Measurements from ENCODE around the gene POU6F2. TPM values are rescaled to one million over a fixed set of nuclear protein-coding genes. Genes with fewer than 3 reads are reported as not detected.

Gene POU6F2
- total RNA-seq, 2 donors from 2014 or later: 0.16 to 0.22 TPM

- no peak for ATAC-seq (replicated peaks)
- Mint-ChIP-seq H3K27ac (no peak overlapping the region), H3K9me3 (peaks cover 3% of the 10 kb centered on the region), H3K4me1 (no peaks in the 10 kb centered on the region), H3K36me3 (ENCODE audit: low read depth) (no peaks in the 10 kb centered on the region), H3K27me3 (peaks cover 12% of the 10 kb centered on the region), H3K4me3 (no peak overlapping the region)
Observed at GRCh38 chr7:39270018-39270417, 292.3 kb downstream of the POU6F2 start.

DNA sequence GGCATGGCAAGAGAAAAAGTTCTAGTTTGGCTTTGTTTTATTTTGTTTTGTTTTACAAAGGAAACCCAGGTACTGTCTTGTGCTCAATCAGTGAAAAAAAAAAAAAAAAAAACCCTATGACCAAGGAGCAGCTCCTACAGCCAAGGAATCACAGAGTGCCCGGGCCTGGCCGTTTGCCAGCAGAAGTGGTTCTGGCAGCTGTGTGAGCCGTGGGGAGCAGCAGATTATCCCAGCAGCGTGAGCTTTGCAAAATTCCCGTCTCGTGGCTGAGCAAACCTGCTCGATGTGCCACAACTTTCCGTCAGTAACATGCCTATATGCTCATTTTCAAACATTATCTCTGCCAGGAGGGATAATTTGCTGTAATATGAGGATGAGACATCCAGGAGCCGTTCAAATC, 293.7 kb downstream of the POU6F2 start:
- H3K36me3 Mint-ChIP-seq (ENCODE audit: low read depth): no peaks in the 10 kb centered on the region
- H3K4me1 Mint-ChIP-seq: no peaks in the 10 kb centered on the region
- peaks cover 3% of the 10 kb centered on the region for H3K9me3 Mint-ChIP-seq
- H3K27ac Mint-ChIP-seq: no peak overlapping the region
- no peak overlapping the region for H3K4me3 Mint-ChIP-seq
- peaks cover 12% of the 10 kb centered on the region for H3K27me3 Mint-ChIP-seq
- no peak for ATAC-seq (replicated peaks)

DNA sequence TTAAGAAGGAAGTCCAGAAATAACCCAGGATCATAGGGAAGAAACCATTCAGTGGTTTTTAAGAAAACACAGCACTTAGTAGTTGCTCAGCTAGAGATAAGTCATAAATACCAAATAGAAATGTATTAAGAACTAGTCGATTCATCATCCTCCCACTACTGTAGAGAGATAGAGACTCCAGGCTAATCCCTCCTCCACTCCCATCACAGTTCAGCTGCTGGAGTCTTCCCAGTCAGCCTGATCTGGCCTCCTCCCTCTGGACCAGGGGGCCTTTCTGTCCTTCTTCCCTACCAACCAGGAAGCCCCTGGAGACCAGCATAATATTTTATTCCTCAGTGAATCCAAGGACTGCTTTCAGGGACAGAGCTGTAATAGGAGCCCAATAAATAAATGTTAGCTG, 294.4 kb downstream of the POU6F2 start:
- Mint-ChIP-seq H3K4me1 (no peaks in the 10 kb centered on the region), H3K4me3 (no peak overlapping the region), H3K36me3 (ENCODE audit: low read depth) (no peaks in the 10 kb centered on the region), H3K27ac (no peak overlapping the region), H3K9me3 (peaks cover 3% of the 10 kb centered on the region), H3K27me3 (peaks cover 12% of the 10 kb centered on the region)
- ATAC-seq (replicated peaks): no peak

GRCh38 chr7:39272691-39273090, 295.0 kb downstream of the POU6F2 start:
- Mint-ChIP-seq H3K27me3 (peaks cover 12% of the 10 kb centered on the region), H3K4me1 (no peaks in the 10 kb centered on the region), H3K27ac (no peak overlapping the region), H3K9me3 (peaks cover 3% of the 10 kb centered on the region), H3K36me3 (ENCODE audit: low read depth) (no peaks in the 10 kb centered on the region), H3K4me3 (no peak overlapping the region)
- ATAC-seq (replicated peaks): no peak

DNA sequence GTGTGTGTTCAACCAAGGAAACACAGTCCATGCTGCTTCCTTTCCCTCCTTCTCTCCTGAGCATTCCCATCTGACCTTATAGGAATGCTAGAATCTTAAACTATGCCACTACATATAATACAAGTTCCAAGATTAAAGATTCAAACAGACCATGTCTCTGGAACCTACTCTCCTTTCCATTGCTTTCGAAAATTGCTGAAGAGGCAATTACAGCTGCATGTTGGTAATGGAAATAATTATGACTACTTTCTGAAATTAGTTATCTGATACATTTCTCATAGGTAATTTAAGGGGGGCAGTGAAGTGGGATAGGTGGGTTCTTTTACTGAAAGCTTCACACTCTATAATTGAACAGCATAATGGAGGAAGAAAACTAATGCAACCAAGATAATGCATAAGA, 302.6 kb downstream of the POU6F2 start:
- H3K4me1 Mint-ChIP-seq: no peaks in the 10 kb centered on the region
- no peak overlapping the region for H3K27ac Mint-ChIP-seq
- ATAC-seq (replicated peaks): no peak
- H3K4me3 Mint-ChIP-seq: no peak overlapping the region
- no peaks in the 10 kb centered on the region for H3K9me3 Mint-ChIP-seq
- H3K27me3 Mint-ChIP-seq: no peaks in the 10 kb centered on the region
- no peaks in the 10 kb centered on the region for H3K36me3 Mint-ChIP-seq (ENCODE audit: low read depth)

DNA sequence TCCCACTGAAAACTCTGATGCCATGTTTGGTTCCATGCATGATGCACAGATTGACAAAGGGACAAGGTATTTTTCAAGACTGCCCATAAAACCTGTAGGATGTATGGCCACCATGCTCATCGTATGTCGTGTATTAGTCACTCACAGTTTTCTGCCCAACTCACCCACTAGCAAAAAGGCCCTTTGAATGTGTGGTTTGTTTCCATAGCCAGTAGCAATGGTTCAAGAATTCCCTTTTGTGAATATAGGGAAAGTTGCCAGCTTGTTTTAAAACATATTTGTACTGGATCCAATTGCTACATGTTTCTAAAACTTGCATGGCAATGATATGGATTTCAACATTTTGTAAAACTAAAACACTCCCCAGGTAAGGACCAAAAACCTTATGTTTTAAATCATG, 307.5 kb downstream of the POU6F2 start:
- peaks cover 7% of the 10 kb centered on the region for H3K27me3 Mint-ChIP-seq
- H3K36me3 Mint-ChIP-seq (ENCODE audit: low read depth): no peaks in the 10 kb centered on the region
- H3K4me3 Mint-ChIP-seq: no peak overlapping the region
- no peaks in the 10 kb centered on the region for H3K9me3 Mint-ChIP-seq
- no peak overlapping the region for H3K27ac Mint-ChIP-seq
- no peaks in the 10 kb centered on the region for H3K4me1 Mint-ChIP-seq
- no peak for ATAC-seq (replicated peaks)

DNA sequence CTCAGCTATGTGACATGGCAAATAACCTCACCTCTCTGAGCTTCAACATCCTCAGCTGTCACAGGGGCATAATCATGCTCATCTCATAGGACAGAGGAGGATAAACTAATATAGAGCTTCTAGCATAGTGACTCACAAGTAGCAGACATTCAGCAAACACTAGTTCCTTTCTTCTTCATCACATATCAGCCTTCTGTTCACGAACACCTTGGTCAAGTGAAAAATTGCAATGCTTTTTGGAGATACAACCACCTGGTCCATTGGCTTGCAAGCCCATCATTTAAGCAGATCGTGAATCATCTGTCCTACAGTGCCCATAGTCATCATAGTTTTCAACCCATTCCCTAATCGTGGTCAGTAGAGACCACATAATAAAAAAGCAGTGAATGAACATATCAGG, 310.6 kb downstream of the POU6F2 start:
- Mint-ChIP-seq H3K27ac (no peak overlapping the region), H3K27me3 (peaks cover 11% of the 10 kb centered on the region), H3K9me3 (no peaks in the 10 kb centered on the region), H3K4me1 (no peaks in the 10 kb centered on the region), H3K4me3 (no peak overlapping the region), H3K36me3 (ENCODE audit: low read depth) (no peaks in the 10 kb centered on the region)
- no peak for ATAC-seq (replicated peaks)

- ATAC-seq (replicated peaks): no peak
- Mint-ChIP-seq H3K36me3 (ENCODE audit: low read depth) (no peaks in the 10 kb centered on the region), H3K27me3 (peaks cover 19% of the 10 kb centered on the region), H3K9me3 (no peaks in the 10 kb centered on the region), H3K27ac (no peak overlapping the region), H3K4me3 (no peak overlapping the region), H3K4me1 (no peaks in the 10 kb centered on the region)
Observed at GRCh38 chr7:39291628-39292410, 314.1 kb downstream of the POU6F2 start.

GRCh38 chr7:39293056-39293823, 315.5 kb downstream of the POU6F2 start:
- Mint-ChIP-seq H3K4me1 (no peaks in the 10 kb centered on the region), H3K27ac (no peak overlapping the region), H3K9me3 (no peaks in the 10 kb centered on the region), H3K27me3 (peaks cover 14% of the 10 kb centered on the region), H3K4me3 (no peak overlapping the region), H3K36me3 (ENCODE audit: low read depth) (no peaks in the 10 kb centered on the region)
- no peak for ATAC-seq (replicated peaks)

DNA sequence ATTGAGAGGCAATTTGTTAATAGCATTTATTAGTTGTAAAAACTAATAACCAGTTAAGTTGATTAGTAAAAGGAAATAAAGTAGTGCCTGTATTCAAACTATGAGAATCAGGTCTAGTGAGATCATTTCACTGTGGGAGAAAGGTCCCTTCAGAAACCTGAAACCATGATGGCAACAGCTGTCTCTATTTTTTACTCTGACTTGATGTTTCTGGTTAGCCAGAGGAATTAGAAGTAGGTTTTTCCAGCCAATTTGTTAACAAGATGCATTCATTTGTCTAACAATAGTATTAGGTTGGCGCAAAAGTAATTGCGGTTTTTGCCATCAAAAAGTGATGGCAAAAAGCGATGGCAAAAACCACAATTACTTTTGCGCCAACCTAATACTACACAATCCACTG, 316.3 kb downstream of the POU6F2 start:
- no peaks in the 10 kb centered on the region for H3K4me1 Mint-ChIP-seq
- H3K27ac Mint-ChIP-seq: no peak overlapping the region
- no peak overlapping the region for H3K4me3 Mint-ChIP-seq
- no peaks in the 10 kb centered on the region for H3K9me3 Mint-ChIP-seq
- H3K27me3 Mint-ChIP-seq: peaks cover 12% of the 10 kb centered on the region
- no peak for ATAC-seq (replicated peaks)
- no peaks in the 10 kb centered on the region for H3K36me3 Mint-ChIP-seq (ENCODE audit: low read depth)

- Mint-ChIP-seq H3K36me3 (ENCODE audit: low read depth) (no peaks in the 10 kb centered on the region), H3K4me1 (no peaks in the 10 kb centered on the region), H3K27me3 (peaks cover 12% of the 10 kb centered on the region), H3K4me3 (no peak overlapping the region), H3K27ac (no peak overlapping the region), H3K9me3 (no peaks in the 10 kb centered on the region)
- ATAC-seq (replicated peaks): no peak
Observed at GRCh38 chr7:39295796-39296195, 318.1 kb downstream of the POU6F2 start.

DNA sequence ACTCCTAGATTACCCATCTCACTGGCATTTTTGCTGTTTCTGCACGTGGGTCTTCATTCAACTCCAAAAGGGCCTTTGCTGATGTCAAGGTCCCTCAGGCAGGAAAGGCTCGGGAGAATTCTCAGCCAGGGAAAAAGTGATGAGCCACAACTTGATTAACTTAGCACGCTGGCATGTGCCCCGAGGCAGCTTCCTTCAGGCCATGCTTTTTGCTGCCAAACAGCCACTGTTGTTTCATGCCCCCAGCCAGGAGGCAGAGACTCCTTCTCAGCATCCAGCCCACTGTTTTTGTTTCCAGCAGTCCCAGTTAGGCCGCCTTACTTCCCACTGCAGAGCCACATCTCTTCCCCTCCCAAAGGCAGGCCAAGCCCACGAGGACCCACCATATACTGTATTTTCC, 322.0 kb downstream of the POU6F2 start:
- Mint-ChIP-seq H3K4me1 (no peaks in the 10 kb centered on the region), H3K27me3 (peaks cover 9% of the 10 kb centered on the region), H3K36me3 (ENCODE audit: low read depth) (no peaks in the 10 kb centered on the region), H3K9me3 (no peaks in the 10 kb centered on the region), H3K27ac (no peak overlapping the region), H3K4me3 (no peak overlapping the region)
- ATAC-seq (replicated peaks): no peak

DNA sequence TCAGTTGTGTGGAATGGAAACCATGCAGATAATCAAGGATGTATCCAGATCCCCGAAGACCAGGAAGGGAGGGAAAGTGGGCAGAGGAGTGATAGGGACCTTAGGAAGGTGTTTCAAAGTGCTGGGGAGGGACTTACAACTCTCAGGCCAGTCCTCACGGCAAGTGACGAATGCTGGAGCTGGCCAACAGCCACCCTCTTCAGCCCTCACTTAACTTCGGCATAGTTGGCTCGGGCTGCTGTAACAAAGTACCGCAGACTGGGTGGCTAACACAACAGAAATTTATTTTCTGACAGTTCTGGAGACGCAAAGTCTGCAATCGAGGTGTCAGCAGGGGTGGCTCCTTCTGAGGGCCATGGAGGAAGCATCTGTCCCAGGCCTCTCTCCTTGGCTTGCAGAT, 322.6 kb downstream of the POU6F2 start:
- ATAC-seq (replicated peaks): no peak
- H3K4me3 Mint-ChIP-seq: no peak overlapping the region
- no peaks in the 10 kb centered on the region for H3K4me1 Mint-ChIP-seq
- peaks cover 9% of the 10 kb centered on the region for H3K27me3 Mint-ChIP-seq
- no peaks in the 10 kb centered on the region for H3K9me3 Mint-ChIP-seq
- no peak overlapping the region for H3K27ac Mint-ChIP-seq
- no peaks in the 10 kb centered on the region for H3K36me3 Mint-ChIP-seq (ENCODE audit: low read depth)

- Mint-ChIP-seq H3K4me3 (no peak overlapping the region), H3K27ac (no peak overlapping the region), H3K4me1 (no peaks in the 10 kb centered on the region), H3K9me3 (no peaks in the 10 kb centered on the region), H3K36me3 (ENCODE audit: low read depth) (no peaks in the 10 kb centered on the region), H3K27me3 (peaks cover 7% of the 10 kb centered on the region)
- no peak for ATAC-seq (replicated peaks)
Observed at GRCh38 chr7:39301543-39301942, 323.8 kb downstream of the POU6F2 start.

GRCh38 chr7:39304178-39304577, 326.5 kb downstream of the POU6F2 start:
- Mint-ChIP-seq H3K9me3 (no peaks in the 10 kb centered on the region), H3K4me1 (no peaks in the 10 kb centered on the region), H3K27ac (no peak overlapping the region), H3K4me3 (no peak overlapping the region), H3K36me3 (ENCODE audit: low read depth) (no peaks in the 10 kb centered on the region), H3K27me3 (peaks cover 5% of the 10 kb centered on the region)
- ATAC-seq (replicated peaks): no peak
